Kidney epithelial cell (primary cell): Measurements from ENCODE around the gene SLC34A1. TPM values are rescaled to one million over a fixed set of nuclear protein-coding genes. Genes with fewer than 3 reads are reported as not detected.

Source experiments
- DNase-seq: peaks from one replicate; pipeline ENCODE4 v3.0.0-alpha.2; 2010; ENCODE audit warnings: low read depth
- H3K27me3 ChIP-seq: 2 replicates; pipeline ENCODE4 v1.6.0; 2011; ENCODE audit warnings: low read length; ENCODE audit not compliant: control insufficient read depth, insufficient read depth
- H3K36me3 ChIP-seq: 2 replicates; pipeline ENCODE4 v1.5.1; 2011; ENCODE audit warnings: low read length; ENCODE audit not compliant: control insufficient read depth, insufficient read depth
- H3K4me3 ChIP-seq: 2 replicates; pipeline ENCODE4 v1.5.1; 2011; ENCODE audit warnings: low read depth, mild to moderate bottlenecking, control low read depth, low read length
- CTCF ChIP-seq: IDR thresholded peaks from 2 replicates; pipeline ENCODE4 v1.5.1; 2011; ENCODE audit warnings: mild to moderate bottlenecking, moderate library complexity, low read length, control low read depth, inconsistent platforms; ENCODE audit not compliant: insufficient read depth, poor library complexity, severe bottlenecking
- total RNA-seq: library from RNA; depleted of rRNA; stranded (reverse); fragments of >200 nt; gene quantifications from 2 replicates; pipeline ENCODE4 v1.2.3, GENCODE V29; 2015

Gene SLC34A1
- not detected in 2 replicates for total RNA-seq

GRCh38 chr5:177384134-177384533 is at the start of gene SLC34A1:
Gene SLC34A1 (plus strand): TSS chr5:177384434. CDS start chr5:177385742, 1,308 bp downstream.
- no peak for DNase-seq
- Histone ChIP-seq H3K27me3 (peaks cover 25% of the 10 kb centered on the region), H3K4me3 (no peak within 1 kb of the TSS), H3K36me3 (no peaks in the 10 kb centered on the region)
- no peak for TF ChIP-seq CTCF

- TF ChIP-seq CTCF = no peak
- no peak for DNase-seq
- Histone ChIP-seq H3K36me3 (peaks cover 8% of the 10 kb centered on the region), H3K27me3 (no peaks in the 10 kb centered on the region), H3K4me3 (no peak overlapping the region)
Measured at GRCh38 chr5:177334781-177335700, 49.2 kb upstream of the SLC34A1 start.

- Histone ChIP-seq H3K36me3 (peaks cover 6% of the 10 kb centered on the region), H3K4me3 (no peak overlapping the region), H3K27me3 (no peaks in the 10 kb centered on the region)
- no peak for TF ChIP-seq CTCF
- DNase-seq = no peak
Measured at GRCh38 chr5:177335701-177336065, 48.6 kb upstream of the SLC34A1 start.

GRCh38 chr5:177336112-177336511 is 48.1 kb upstream of the SLC34A1 start:
- Histone ChIP-seq H3K27me3 (no peaks in the 10 kb centered on the region), H3K36me3 (peaks cover 6% of the 10 kb centered on the region), H3K4me3 (no peak overlapping the region)
- DNase-seq = no peak
- TF ChIP-seq CTCF = peak; percentile 84

GRCh38 chr5:177336603-177337494 is 47.4 kb upstream of the SLC34A1 start:
- no peak for DNase-seq
- Histone ChIP-seq H3K4me3 (no peak overlapping the region), H3K27me3 (no peaks in the 10 kb centered on the region), H3K36me3 (peaks cover 6% of the 10 kb centered on the region)
- TF ChIP-seq CTCF = no peak
